SU-DHL-6 (cell line): ENCODE results near the gene IPCEF1.
"Not testable (repeated sequence)": the region's sequence is repeated elsewhere in the genome, so short reads cannot be mapped to it uniquely, and the experiment has no call there.

Source experiments
- H2AFZ ChIP-seq: fragments of 200-600 bp; sonication (generic); 2 replicates; pipeline ENCODE4 v1.6.1; 2014; ENCODE audit warnings: low read depth, mild to moderate bottlenecking, moderate library complexity, mixed read lengths, antibody characterized with exemption, low read length; ENCODE audit not compliant: severe bottlenecking
- H3F3A ChIP-seq: fragments of 200-600 bp; shearing (Covaris generic); 2 replicates; pipeline ENCODE4 v1.6.0; 2016; ENCODE audit warnings: antibody characterized with exemption, mild to moderate bottlenecking; ENCODE audit not compliant: insufficient read depth
- H3K27ac ChIP-seq: fragments of 200-600 bp; sonication (generic); 2 replicates; pipeline ENCODE4 v1.5.1; 2016; ENCODE audit warnings: low read depth, mild to moderate bottlenecking, low read length, moderate library complexity, mixed read lengths
- H3K27me3 ChIP-seq: fragments of 200-600 bp; sonication (generic), shearing (Covaris generic); 2 replicates; pipeline ENCODE4 v1.6.0; 2014; ENCODE audit warnings: mild to moderate bottlenecking, low read length
- H3K36me3 ChIP-seq: fragments of 200-600 bp; sonication (generic); 2 replicates; pipeline ENCODE4 v1.6.1; 2014; ENCODE audit warnings: mild to moderate bottlenecking, low read length, mixed read lengths
- H3K4me2 ChIP-seq: fragments of 300-600, 200-600 bp; shearing (Covaris generic), sonication (generic); 2 replicates; pipeline ENCODE4 v1.6.0; 2014; ENCODE audit warnings: low read length, low read depth, mild to moderate bottlenecking; ENCODE audit not compliant: poor library complexity, severe bottlenecking
- H3K4me3 ChIP-seq: fragments of 200-600 bp; sonication (generic); 2 replicates; pipeline ENCODE4 v1.5.1; 2014; ENCODE audit warnings: antibody characterized with exemption, low read length, mild to moderate bottlenecking, mixed read lengths; ENCODE audit not compliant: insufficient read depth, poor library complexity, severe bottlenecking
- H3K79me2 ChIP-seq: fragments of 200-600 bp; sonication (generic); 2 replicates; pipeline ENCODE4 v1.6.1; 2014; ENCODE audit warnings: mild to moderate bottlenecking, low read length, moderate library complexity; ENCODE audit not compliant: insufficient read depth
- H3K9ac ChIP-seq: fragments of 200-600 bp; sonication (generic); 2 replicates; pipeline ENCODE4 v1.7.0; 2014; ENCODE audit warnings: mild to moderate bottlenecking, low read length
- H3K9me2 ChIP-seq: fragments of 200-600 bp; sonication (generic); replicated peaks from 2 replicates; pipeline ENCODE4 v1.6.1; 2014; ENCODE audit warnings: low read length; ENCODE audit not compliant: insufficient read depth
- H3K9me3 ChIP-seq: fragments of 200-600 bp; sonication (generic); 2 replicates; pipeline ENCODE4 v1.6.1; 2014; ENCODE audit warnings: low read length, mixed read lengths; ENCODE audit not compliant: insufficient read depth
- H4K20me1 ChIP-seq: fragments of 200-600 bp; sonication (generic); 2 replicates; pipeline ENCODE4 v1.6.1; 2014; ENCODE audit warnings: low read depth, mild to moderate bottlenecking, antibody characterized with exemption, low read length, moderate library complexity, mixed read lengths
- EZH2phosphoT487 ChIP-seq: fragments of 200-600 bp; sonication (generic), shearing (Covaris generic); conservative IDR thresholded peaks from 2 replicates; pipeline ENCODE4 v1.6.1; 2018; ENCODE audit warnings: mild to moderate bottlenecking, antibody characterized with exemption, low read length, moderate library complexity, mixed read lengths
- TF ChIP-seq, protein P1 (sequence below): fragments of 200-600 bp; sonication (generic); IDR thresholded peaks from one replicate; pipeline ENCODE4 v1.5.1; 2017; ENCODE audit warnings: antibody characterized with exemption, mild to moderate bottlenecking, low read length, moderate library complexity; ENCODE audit not compliant: insufficient read depth, poor library complexity, severe bottlenecking

The IPCEF1 gene

DNA sequence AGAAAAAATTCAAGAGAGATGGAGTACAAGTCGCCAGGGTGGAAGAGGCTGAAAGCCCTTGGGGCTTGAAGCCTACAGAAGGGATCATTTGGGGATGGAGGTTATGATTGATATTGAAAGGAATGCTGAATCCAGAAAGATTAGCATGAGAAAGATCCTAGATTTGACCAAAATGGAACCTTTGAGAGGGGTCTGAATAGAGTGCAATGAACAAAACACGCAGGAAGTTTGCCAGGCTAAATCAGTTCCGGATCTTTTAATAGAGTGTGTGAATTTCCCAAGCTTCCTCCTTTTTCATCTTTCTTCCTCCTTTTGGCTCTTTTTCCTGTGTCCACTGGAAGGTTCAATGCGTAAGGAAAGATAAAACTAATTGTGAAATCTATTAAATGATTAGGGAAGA lies 15.3 kb downstream of the IPCEF1 start:
- Histone ChIP-seq H3K9me2 (no peaks in the 10 kb centered on the region), H3K27me3 (no peaks in the 10 kb centered on the region), H3K36me3 (no peaks in the 10 kb centered on the region), H3K9ac (no peak overlapping the region), H3K79me2 (no peaks in the 10 kb centered on the region), H4K20me1 (no peaks in the 10 kb centered on the region), H3K4me2 (no peak overlapping the region), H3F3A (no peaks in the 10 kb centered on the region), H3K4me3 (no peak overlapping the region), H2AFZ (no peak overlapping the region), H3K9me3 (no peaks in the 10 kb centered on the region), H3K27ac (no peak overlapping the region)
- TF ChIP-seq EZH2phosphoT487, result no peak
- TF ChIP-seq, protein P1, sequence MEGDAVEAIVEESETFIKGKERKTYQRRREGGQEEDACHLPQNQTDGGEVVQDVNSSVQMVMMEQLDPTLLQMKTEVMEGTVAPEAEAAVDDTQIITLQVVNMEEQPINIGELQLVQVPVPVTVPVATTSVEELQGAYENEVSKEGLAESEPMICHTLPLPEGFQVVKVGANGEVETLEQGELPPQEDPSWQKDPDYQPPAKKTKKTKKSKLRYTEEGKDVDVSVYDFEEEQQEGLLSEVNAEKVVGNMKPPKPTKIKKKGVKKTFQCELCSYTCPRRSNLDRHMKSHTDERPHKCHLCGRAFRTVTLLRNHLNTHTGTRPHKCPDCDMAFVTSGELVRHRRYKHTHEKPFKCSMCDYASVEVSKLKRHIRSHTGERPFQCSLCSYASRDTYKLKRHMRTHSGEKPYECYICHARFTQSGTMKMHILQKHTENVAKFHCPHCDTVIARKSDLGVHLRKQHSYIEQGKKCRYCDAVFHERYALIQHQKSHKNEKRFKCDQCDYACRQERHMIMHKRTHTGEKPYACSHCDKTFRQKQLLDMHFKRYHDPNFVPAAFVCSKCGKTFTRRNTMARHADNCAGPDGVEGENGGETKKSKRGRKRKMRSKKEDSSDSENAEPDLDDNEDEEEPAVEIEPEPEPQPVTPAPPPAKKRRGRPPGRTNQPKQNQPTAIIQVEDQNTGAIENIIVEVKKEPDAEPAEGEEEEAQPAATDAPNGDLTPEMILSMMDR, result no peak

DNA sequence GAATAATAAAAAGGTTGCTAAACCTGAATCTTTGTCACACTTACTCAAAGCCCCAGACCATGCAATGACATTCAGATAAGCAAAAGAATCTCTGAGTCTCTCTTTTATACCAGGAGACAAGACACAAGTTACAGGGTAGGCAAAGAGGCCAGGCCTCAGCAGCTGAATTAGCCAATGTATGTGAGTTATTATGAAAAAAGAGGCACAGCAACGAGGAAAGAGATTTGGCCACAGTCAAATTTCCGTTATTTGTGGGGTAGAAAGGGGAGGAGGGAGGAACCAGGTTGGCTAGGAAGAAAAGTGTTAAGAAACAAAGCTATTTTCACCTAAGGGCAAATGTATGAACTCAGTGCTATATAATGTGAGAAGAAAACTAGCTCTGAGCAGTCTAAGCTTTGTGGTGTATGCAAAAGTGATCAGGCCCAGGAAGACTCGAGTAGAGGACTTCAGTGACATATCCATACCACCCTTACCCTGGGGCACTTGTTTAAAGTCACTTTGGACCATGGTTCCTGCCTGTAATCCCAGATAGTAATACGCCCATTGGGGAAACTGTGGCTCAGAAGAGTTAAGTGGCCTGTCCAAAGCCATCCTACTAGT lies 19.1 kb downstream of the IPCEF1 start:
- no peak for TF ChIP-seq EZH2phosphoT487
- Histone ChIP-seq H4K20me1 (no peaks in the 10 kb centered on the region), H3F3A (no peaks in the 10 kb centered on the region), H3K4me3 (no peak overlapping the region), H3K36me3 (no peaks in the 10 kb centered on the region), H3K9me2 (no peaks in the 10 kb centered on the region), H2AFZ (no peak overlapping the region), H3K4me2 (no peak overlapping the region), H3K9me3 (no peaks in the 10 kb centered on the region), H3K9ac (no peak overlapping the region), H3K27ac (no peak overlapping the region), H3K27me3 (no peaks in the 10 kb centered on the region), H3K79me2 (no peaks in the 10 kb centered on the region)

DNA sequence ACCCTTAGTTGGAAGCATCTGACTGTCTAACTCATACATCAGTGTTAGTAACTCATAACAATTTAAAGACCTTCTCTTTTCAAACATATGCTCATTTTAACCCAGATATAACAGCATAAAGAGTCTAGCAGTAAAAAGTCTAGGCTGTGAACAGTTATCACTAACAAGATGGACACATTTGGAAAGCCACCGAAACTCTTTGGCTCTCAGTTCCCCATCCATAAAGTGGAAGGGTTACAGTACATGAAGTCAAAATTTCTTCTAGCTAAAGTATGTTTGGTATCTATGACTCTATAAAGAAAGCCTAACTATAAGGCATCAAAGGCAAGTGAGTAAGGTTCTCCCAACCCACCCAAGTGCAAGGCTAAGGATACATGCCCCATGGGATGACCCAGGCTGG lies 22.5 kb downstream of the IPCEF1 start:
- not testable (repeated sequence) for H3K9me2 ChIP-seq, H3K4me3 ChIP-seq, H3K27me3 ChIP-seq, H4K20me1 ChIP-seq, H2AFZ ChIP-seq, H3F3A ChIP-seq, H3K9ac ChIP-seq, H3K36me3 ChIP-seq, H3K4me2 ChIP-seq, H3K27ac ChIP-seq, H3K79me2 ChIP-seq, H3K9me3 ChIP-seq

- no peak for TF ChIP-seq EZH2phosphoT487
- TF ChIP-seq, protein P1, result no peak
- no peak overlapping the region for H3K4me3 ChIP-seq
- H3K27me3 ChIP-seq, result no peaks in the 10 kb centered on the region
- no peaks in the 10 kb centered on the region for H3K36me3 ChIP-seq
- H3K9me3 ChIP-seq, result no peaks in the 10 kb centered on the region
- no peaks in the 10 kb centered on the region for H3K79me2 ChIP-seq
- no peaks in the 10 kb centered on the region for H3K9me2 ChIP-seq
- no peak overlapping the region for H3K9ac ChIP-seq
- no peaks in the 10 kb centered on the region for H4K20me1 ChIP-seq
- no peak overlapping the region for H3K27ac ChIP-seq
- no peak overlapping the region for H2AFZ ChIP-seq
- no peaks in the 10 kb centered on the region for H3F3A ChIP-seq
- H3K4me2 ChIP-seq, result no peak overlapping the region
These were observed 24.9 kb downstream of the IPCEF1 start for GRCh38 chr6:154331750-154332149.
